WTC11 (cell line): ENCODE results near the gene NAALADL1. TPM values are rescaled to one million over a fixed set of nuclear protein-coding genes. Genes with fewer than 3 reads are reported as not detected.

Experiments used
- ATAC-seq: fragments of 200-7000 bp; cut with Tn5 transposase; 2 replicates; pipeline ENCODE4 v1.10.0; 2021; ENCODE audit warnings: mild to moderate bottlenecking, moderate library complexity
- CTCF ChIA-PET: fragments of 300-600 bp; sonication (Branson Sonifier 250); formaldehyde crosslinking; loops from one replicate; lab custom pipeline; 2021; ENCODE audit warnings: antibody characterized with exemption; lab: Charles Lee
- POLR2A ChIA-PET: fragments of 350-600 bp; sonication (Branson Sonifier 250); formaldehyde crosslinking; loops from one replicate; lab custom pipeline; 2021; ENCODE audit warnings: antibody characterized with exemption; lab: Charles Lee
- DNase-seq: peaks from one replicate; pipeline ENCODE4 v3.0.0; 2021; ENCODE audit warnings: low spot score
- H3K27ac Mint-ChIP-seq: 2 replicates; pipeline ENCODE4 v1.8.0; 2021; ENCODE audit warnings: mixed read lengths
- H3K27me3 Mint-ChIP-seq: 2 replicates; pipeline ENCODE4 v1.8.0; 2021; ENCODE audit warnings: low read depth, mild to moderate bottlenecking, moderate library complexity, mixed read lengths
- H3K36me3 Mint-ChIP-seq: 2 replicates; pipeline ENCODE4 v1.8.0; 2021; ENCODE audit warnings: mixed read lengths
- H3K4me1 Mint-ChIP-seq: 2 replicates; pipeline ENCODE4 v1.8.0; 2022; ENCODE audit warnings: mixed read lengths
- H3K4me3 Mint-ChIP-seq: 2 replicates; pipeline ENCODE4 v1.8.0; 2021; ENCODE audit warnings: mild to moderate bottlenecking, moderate library complexity, mixed read lengths
- H3K9me3 Mint-ChIP-seq: 2 replicates; pipeline ENCODE4 v1.8.0; 2021; ENCODE audit warnings: mixed read lengths
- CDX4 ChIP-seq: fragments of 250-450 bp; sonication (Bioruptor Pico); IDR thresholded peaks from 2 replicates; pipeline ENCODE4 v1.9.0; 2021; ENCODE audit warnings: moderate library complexity, mild to moderate bottlenecking, inconsistent platforms, borderline replicate concordance
- E2F1 ChIP-seq: sonication (generic); formaldehyde crosslinking; IDR thresholded peaks from 2 replicates; pipeline ENCODE4 v1.8.0; 2022; ENCODE audit warnings: mild to moderate bottlenecking, missing genetic modification reagents
- FOXP4 ChIP-seq: sonication (generic); formaldehyde crosslinking; IDR thresholded peaks from 2 replicates; pipeline ENCODE4 v1.8.0; 2022; ENCODE audit warnings: mild to moderate bottlenecking, missing genetic modification reagents
- GRHL2 ChIP-seq: fragments of 250-450 bp; sonication (Bioruptor Pico); IDR thresholded peaks from 2 replicates; pipeline ENCODE4 v1.8.0; 2022; ENCODE audit warnings: mild to moderate bottlenecking, moderate library complexity; ENCODE audit not compliant: insufficient replicate concordance, severe bottlenecking
- IRF2 ChIP-seq: sonication (generic); formaldehyde crosslinking; IDR thresholded peaks from 2 replicates; pipeline ENCODE4 v1.8.0; 2022; ENCODE audit warnings: low read depth, missing genetic modification reagents, borderline replicate concordance
- MAX ChIP-seq: sonication (generic); formaldehyde crosslinking; IDR thresholded peaks from 2 replicates; pipeline ENCODE4 v1.8.0; 2022; ENCODE audit warnings: mild to moderate bottlenecking, missing genetic modification reagents
- MLX ChIP-seq: sonication (generic); formaldehyde crosslinking; IDR thresholded peaks from 2 replicates; pipeline ENCODE4 v1.8.1; 2023; ENCODE audit warnings: mild to moderate bottlenecking, missing genetic modification reagents, moderate library complexity
- NFE2L1 ChIP-seq: sonication (generic); formaldehyde crosslinking; IDR thresholded peaks from 2 replicates; pipeline ENCODE4 v1.8.1; 2023; ENCODE audit warnings: missing genetic modification reagents
- PRDM15 ChIP-seq: sonication (generic); formaldehyde crosslinking; IDR thresholded peaks from 2 replicates; pipeline ENCODE4 v1.8.0; 2022; ENCODE audit warnings: missing genetic modification reagents
- PRRX2 ChIP-seq: fragments of 250-450 bp; sonication (Bioruptor Pico); IDR thresholded peaks from 2 replicates; pipeline ENCODE4 v1.8.0; 2021; ENCODE audit warnings: mild to moderate bottlenecking
- SMAD3 ChIP-seq: sonication (generic); formaldehyde crosslinking; IDR thresholded peaks from 2 replicates; pipeline ENCODE4 v1.8.0; 2022; ENCODE audit warnings: missing genetic modification reagents, mild to moderate bottlenecking, borderline replicate concordance
- SOX15 ChIP-seq: fragments of 250-450 bp; sonication (Bioruptor Pico); IDR thresholded peaks from 2 replicates; pipeline ENCODE4 v1.9.0; 2021; ENCODE audit warnings: mild to moderate bottlenecking
- ZBTB21 ChIP-seq: sonication (generic); formaldehyde crosslinking; IDR thresholded peaks from 2 replicates; pipeline ENCODE4 v1.8.1; 2023; ENCODE audit warnings: mild to moderate bottlenecking, missing genetic modification reagents, borderline replicate concordance
- ZBTB43 ChIP-seq: sonication (generic); formaldehyde crosslinking; IDR thresholded peaks from 2 replicates; pipeline ENCODE4 v1.8.1; 2023; ENCODE audit warnings: mild to moderate bottlenecking, missing genetic modification reagents
- ZNF121 ChIP-seq: sonication (generic); formaldehyde crosslinking; IDR thresholded peaks from 2 replicates; pipeline ENCODE4 v1.8.0; 2023; ENCODE audit warnings: missing genetic modification reagents
- ZNF281 ChIP-seq: sonication (generic); formaldehyde crosslinking; IDR thresholded peaks from 2 replicates; pipeline ENCODE4 v1.8.0; 2023; ENCODE audit warnings: mild to moderate bottlenecking, missing genetic modification reagents
- ZNF671 ChIP-seq: fragments of 250-450 bp; sonication (Bioruptor Pico); IDR thresholded peaks from 2 replicates; pipeline ENCODE4 v1.8.0; 2021; ENCODE audit warnings: mild to moderate bottlenecking
- total RNA-seq: library from RNA; stranded (reverse); gene quantifications from 3 replicates; pipeline ENCODE4 v1.2.3, GENCODE V29; 2021

NAALADL1 gene
- total RNA-seq, 1 experiment from 2014 or later = 4.5 TPM

- H3K9me3 Mint-ChIP-seq = no peaks in the 10 kb centered on the region
- ChIA-PET POLR2A (no interaction called here), CTCF (interaction anchor here (0.7 to 4.5 kb wide), 5 partner anchors 15 to 433 kb away, joined by 3 to 39 read pairs (median 28); partner anchors contain the start of genes ARL2 and GPHA2)
- no peaks in the 10 kb centered on the region for H3K27me3 Mint-ChIP-seq
- H3K27ac Mint-ChIP-seq = no peak overlapping the region; the same call in 1 of the 2 replicates
- peak overlapping the region; percentile 51 for H3K4me3 Mint-ChIP-seq
- TF ChIP-seq SOX15 (CRISPR knock-in tag) (no peak), ZNF281 (CRISPR knock-in tag) (no peak), IRF2 (CRISPR knock-in tag) (no peak), ZNF671 (no peak), CDX4 (CRISPR knock-in tag) (no peak), ZBTB43 (no peak), MAX (CRISPR knock-in tag) (no peak), NFE2L1 (CRISPR knock-in tag) (no peak)
- DNase-seq = no peak
- ATAC-seq = no peak
- no peaks in the 10 kb centered on the region for H3K36me3 Mint-ChIP-seq
- H3K4me1 Mint-ChIP-seq = peaks cover 18% of the 10 kb centered on the region
Observed at GRCh38 chr11:64998690-64999431, 59.5 kb downstream of the NAALADL1 start.

GRCh38 chr11:64998141-64998540 lies 60.2 kb downstream of the NAALADL1 start:
- ChIA-PET CTCF (interaction anchor here (0.6 to 4.5 kb wide), 7 partner anchors 10 to 150 kb away, joined by 4 to 39 read pairs (median 13); partner anchors contain the start of genes ARL2, GPHA2 and PPP2R5B), POLR2A (no interaction called here)
- Mint-ChIP-seq H3K36me3 (no peaks in the 10 kb centered on the region), H3K27ac (peak overlapping the region; percentile 66; the same call in 1 of the 2 replicates), H3K27me3 (no peaks in the 10 kb centered on the region), H3K9me3 (no peaks in the 10 kb centered on the region), H3K4me1 (peaks cover 18% of the 10 kb centered on the region), H3K4me3 (peak overlapping the region; percentile 51)
- no peak for TF ChIP-seq SOX15 (CRISPR knock-in tag)
- TF ChIP-seq CDX4 (CRISPR knock-in tag) = no peak
- TF ChIP-seq FOXP4 (CRISPR knock-in tag) = no peak
- TF ChIP-seq MLX = no peak
- TF ChIP-seq SMAD3 (CRISPR knock-in tag) = no peak
- no peak for TF ChIP-seq ZBTB21 (CRISPR knock-in tag)
- TF ChIP-seq PRDM15 (CRISPR knock-in tag) = no peak
- no peak for TF ChIP-seq ZNF121 (CRISPR knock-in tag)
- TF ChIP-seq E2F1 = no peak
- no peak for TF ChIP-seq GRHL2 (CRISPR knock-in tag)
- TF ChIP-seq PRRX2 (CRISPR knock-in tag) = no peak
- ATAC-seq (no peak), DNase-seq (no peak)
